SK-N-SH (cell line): ENCODE results near the gene LRRC2. TPM values are rescaled to one million over a fixed set of nuclear protein-coding genes. Genes with fewer than 3 reads are reported as not detected.

Experiments used
- CTCF ChIA-PET: fragments of 300-600, 350-600 bp; formaldehyde crosslinking; extraction: SDS; loops from one replicate; lab custom pipeline; 2021; lab: Yijun Ruan, JAX
- POLR2A ChIA-PET: fragments of 350-600 bp; sonication (Branson Sonifier 250); formaldehyde crosslinking; extraction: SDS; loops from one replicate; lab custom pipeline; 2020; ENCODE audit warnings: antibody characterized with exemption, inconsistent platforms; lab: Yijun Ruan, JAX
- DNase-seq: peaks from one replicate; pipeline ENCODE4 v3.0.0; 2012
- H2AFZ ChIP-seq: fragments of 200-600 bp; sonication (generic); 2 replicates; pipeline ENCODE4 v1.8.1; 2016; ENCODE audit warnings: antibody characterized with exemption, mild to moderate bottlenecking, low read depth
- H3F3A ChIP-seq: fragments of 200-600 bp; sonication (generic); replicated peaks from 2 replicates; pipeline ENCODE3; 2016; ENCODE audit warnings: antibody characterized with exemption, mild to moderate bottlenecking; ENCODE audit not compliant: insufficient read depth
- H3K27ac ChIP-seq, 2 experiments: fragments of 200-500 bp in 1 of 2; fragments of 200-600 bp in 1 of 2; sonication (Bioruptor generic) in 1 of 2; sonication (generic), shearing (Covaris generic) in 1 of 2; 2 replicates each; pipeline versions ENCODE4 v1.5.1 to v1.6.1; 2014 to 2016; ENCODE audit warnings: low read depth in 2 of 2, inconsistent platforms in 1 of 2, low read length in 1 of 2, mild to moderate bottlenecking in 1 of 2, mixed read lengths in 1 of 2
- H3K27me3 ChIP-seq: fragments of 200-600 bp; sonication (generic), shearing (Covaris generic); 2 replicates; pipeline ENCODE4 v1.6.1; 2016; ENCODE audit warnings: mixed run types; ENCODE audit not compliant: insufficient read depth
- H3K36me3 ChIP-seq, 2 experiments: fragments of 200-500 bp in 1 of 2; fragments of 200-600 bp in 1 of 2; sonication (Bioruptor generic) in 1 of 2; sonication (generic) in 1 of 2; replicated peaks in 1 of 2; 2 replicates each; pipeline versions ENCODE3 to v1.5.1; 2014 to 2016; ENCODE audit warnings: low read length in 1 of 2, mild to moderate bottlenecking in 1 of 2; ENCODE audit not compliant: insufficient read depth in 2 of 2, control insufficient read depth in 1 of 2
- H3K4me1 ChIP-seq, 2 experiments: fragments of 200-500 bp in 1 of 2; fragments of 200-600 bp in 1 of 2; sonication (Bioruptor generic) in 1 of 2; sonication (generic), shearing (Covaris generic) in 1 of 2; 2 replicates each; pipeline versions ENCODE4 v1.5.1 to v1.6.1; 2014 to 2016; ENCODE audit warnings: low read depth in 1 of 2, low read length in 1 of 2, mixed run types in 1 of 2; ENCODE audit not compliant: insufficient read depth in 2 of 2, control insufficient read depth in 1 of 2
- H3K4me2 ChIP-seq: fragments of 200-600 bp; sonication (generic), shearing (Covaris generic); 2 replicates; pipeline ENCODE4 v1.6.1; 2017; ENCODE audit warnings: mixed run types
- H3K4me3 ChIP-seq, 2 experiments: fragments of 200-500 bp in 1 of 2; fragments of 200-600 bp in 1 of 2; sonication (Bioruptor generic) in 1 of 2; sonication (generic), shearing (Covaris generic) in 1 of 2; 2 replicates each; pipeline versions ENCODE4 v1.5.1 to v1.8.1; 2014 to 2016; ENCODE audit warnings: low read depth in 2 of 2, inconsistent platforms in 1 of 2, low read length in 1 of 2, mild to moderate bottlenecking in 1 of 2, mixed read lengths in 1 of 2, moderate library complexity in 1 of 2
- H3K79me2 ChIP-seq: fragments of 200-600 bp; sonication (generic); 2 replicates; pipeline ENCODE4 v1.8.1; 2017; ENCODE audit warnings: mild to moderate bottlenecking; ENCODE audit not compliant: insufficient read depth
- H3K9ac ChIP-seq: fragments of 200-600 bp; sonication (generic); 2 replicates; pipeline ENCODE4 v1.6.1; 2017; ENCODE audit warnings: mixed run types
- H3K9me2 ChIP-seq: fragments of 200-600 bp; sonication (generic); 2 replicates; pipeline ENCODE4 v1.6.1; 2017; ENCODE audit warnings: mixed run types
- H3K9me3 ChIP-seq: fragments of 200-600 bp; sonication (generic); 2 replicates; pipeline ENCODE4 v1.6.1; 2017; ENCODE audit warnings: mixed run types, mild to moderate bottlenecking, moderate library complexity
- H4K20me1 ChIP-seq: fragments of 200-600 bp; sonication (generic); 2 replicates; pipeline ENCODE4 v1.6.1; 2017; ENCODE audit warnings: mild to moderate bottlenecking, mixed run types; ENCODE audit not compliant: insufficient read depth
- CHD2 ChIP-seq: fragments of 150-350 bp; IDR thresholded peaks from 2 replicates; pipeline ENCODE4 v1.6.1; 2018; ENCODE audit warnings: low read length; ENCODE audit not compliant: partially characterized antibody
- CTCF ChIP-seq: fragments of 200-600 bp; sonication (generic); IDR thresholded peaks from 2 replicates; pipeline ENCODE4 v1.6.1; 2017; ENCODE audit warnings: antibody characterized with exemption, mild to moderate bottlenecking, moderate library complexity
- ELF1 ChIP-seq: IDR thresholded peaks from 2 replicates; pipeline ENCODE4 v1.4.0; 2012
- EZH2phosphoT487 ChIP-seq: fragments of 200-600 bp; sonication (generic); IDR thresholded peaks from 2 replicates; pipeline ENCODE4 v1.6.1; 2017; ENCODE audit warnings: low read depth, mixed run types, mild to moderate bottlenecking, antibody characterized with exemption, moderate library complexity, borderline replicate concordance
- GATA2 ChIP-seq: sonication (generic); formaldehyde crosslinking; IDR thresholded peaks from 2 replicates; pipeline ENCODE4 v1.5.0; 2020; ENCODE audit warnings: mild to moderate bottlenecking, missing genetic modification reagents
- IRF3 ChIP-seq: fragments of 150-350 bp; IDR thresholded peaks from 2 replicates; pipeline ENCODE4 v1.6.1; 2016; ENCODE audit warnings: mild to moderate bottlenecking, low read depth, low read length
- JUND ChIP-seq: IDR thresholded peaks from 2 replicates; pipeline ENCODE4 v1.4.0; 2012
- MAX ChIP-seq: IDR thresholded peaks from 2 replicates; pipeline ENCODE4 v1.4.0; 2012; ENCODE audit warnings: low read depth
- MEF2A ChIP-seq: IDR thresholded peaks from 2 replicates; pipeline ENCODE4 v1.4.0; 2012; ENCODE audit warnings: low read depth, borderline replicate concordance
- MXI1 ChIP-seq: IDR thresholded peaks from 2 replicates; pipeline ENCODE4 v1.6.1; 2012; ENCODE audit warnings: mild to moderate bottlenecking, low read depth, low read length, improper control_type of control experiment
- NRF1 ChIP-seq: IDR thresholded peaks from 2 replicates; pipeline ENCODE4 v1.6.1; 2012; ENCODE audit warnings: low read depth, mild to moderate bottlenecking, low read length
- PBX3 ChIP-seq: IDR thresholded peaks from 2 replicates; pipeline ENCODE4; 2012
- POLR2AphosphoS5 ChIP-seq: IDR thresholded peaks from 2 replicates; pipeline ENCODE4 v1.6.1; 2012; ENCODE audit warnings: low read depth, low read length
- REST ChIP-seq: IDR thresholded peaks from 2 replicates; pipeline ENCODE4 v1.6.1; 2012; ENCODE audit warnings: mild to moderate bottlenecking, low read depth, low read length, moderate library complexity
- RFX5 ChIP-seq: IDR thresholded peaks from 2 replicates; pipeline ENCODE4 v1.6.1; 2012; ENCODE audit warnings: mild to moderate bottlenecking, improper control_type of control experiment, low read length
- RXRA ChIP-seq: IDR thresholded peaks from 2 replicates; pipeline ENCODE4 v1.4.0; 2012; ENCODE audit warnings: low read depth, mild to moderate bottlenecking, borderline replicate concordance
- SIN3A ChIP-seq: IDR thresholded peaks from 2 replicates; pipeline ENCODE4 v1.6.1; 2012; ENCODE audit warnings: low read depth, mild to moderate bottlenecking, low read length, moderate library complexity, borderline replicate concordance
- SMC3 ChIP-seq: IDR thresholded peaks from 2 replicates; pipeline ENCODE4 v1.6.1; 2012; ENCODE audit warnings: low read depth, low read length, improper control_type of control experiment
- TCF12 ChIP-seq: IDR thresholded peaks from 2 replicates; pipeline ENCODE4 v1.4.0; 2012
- USF2 ChIP-seq: fragments of 150-350 bp; IDR thresholded peaks from 2 replicates; pipeline ENCODE4 v1.6.1; 2017; ENCODE audit warnings: antibody characterized with exemption, low read length, low read depth, borderline replicate concordance
- WGBS: methylation state at CpG from one replicate; pipeline ENCODE4 v1.1.6; 2017; ENCODE audit warnings: low lambda C conversion rate; 5-methylcytosine and 5-hydroxymethylcytosine counted together
- polyA plus RNA-seq, 3 experiments: library from polyadenylated mRNA; depleted of rRNA; stranded (reverse); fragments of >200 nt; gene quantifications; 2 replicates each; pipeline ENCODE4 v1.2.3, GENCODE V29; 2012

Gene LRRC2
- polyA plus RNA-seq, 1 of the 3 experiments (the other 2 are of a cell fraction): 0.13 TPM

GRCh38 chr3:46537316-46537715, 28.8 kb downstream of the LRRC2 start:
- Histone ChIP-seq H3K9ac (no peak overlapping the region), H3K4me1 (peaks cover 0 to 3% of the 10 kb centered on the region in 2 experiments; a peak in 1 of 4 replicates), H2AFZ (no peak overlapping the region), H3K9me2 (no peaks in the 10 kb centered on the region), H3K36me3 (no peaks in the 10 kb centered on the region), H3K27ac (no peak overlapping the region), H3K4me3 (no peak overlapping the region), H3K79me2 (no peaks in the 10 kb centered on the region), H3K27me3 (no peaks in the 10 kb centered on the region), H3K4me2 (no peak overlapping the region), H4K20me1 (no peaks in the 10 kb centered on the region), H3F3A (no peaks in the 10 kb centered on the region), H3K9me3 (no peaks in the 10 kb centered on the region)
- CTCF ChIA-PET: interaction anchor here (0.9 to 6.0 kb wide), 3 partner anchors 9 to 49 kb away, joined by 3 to 50 read pairs (median 3); no protein-coding TSS in a partner anchor
- TF ChIP-seq MAX: no peak
- TF ChIP-seq RFX5: no peak
- TF ChIP-seq GATA2 (CRISPR knock-in tag): no peak
- TF ChIP-seq MXI1: no peak
- TF ChIP-seq CTCF: no peak
- no peak for TF ChIP-seq ELF1
- TF ChIP-seq NRF1: no peak
- no peak for TF ChIP-seq CHD2
- no peak for TF ChIP-seq MEF2A
- no peak for TF ChIP-seq USF2
- no peak for TF ChIP-seq SIN3A
- no peak for TF ChIP-seq IRF3
- no peak for TF ChIP-seq TCF12
- no peak for TF ChIP-seq SMC3
- TF ChIP-seq REST: no peak
- TF ChIP-seq JUND: no peak
- TF ChIP-seq RXRA: no peak
- no peak for TF ChIP-seq EZH2phosphoT487
- no peak for TF ChIP-seq POLR2AphosphoS5
- TF ChIP-seq PBX3: no peak
- POLR2A ChIA-PET: no interaction called here
- DNase-seq: no peak
- 67% methylated on average over 1 of the region's 1 CpG for WGBS
